GM06990 (cell line): ENCODE results near the gene ELL3.
A peak's percentile ranks its signal among the peaks of the same experiment; 100 is the strongest.
"Not testable (repeated sequence)": the region's sequence is repeated elsewhere in the genome, so short reads cannot be mapped to it uniquely, and the experiment has no call there.

Source experiments
- DNase-seq: peaks from one replicate; pipeline ENCODE4 v3.0.0-alpha.2; 2011; ENCODE audit not compliant: insufficient read length; ENCODE audit errors: extremely low read depth
- H3K27me3 ChIP-seq: replicated peaks from 2 replicates; pipeline ENCODE4 v1.6.0; 2011; ENCODE audit warnings: low read length; ENCODE audit not compliant: control insufficient read depth, insufficient read depth
- H3K36me3 ChIP-seq: 2 replicates; pipeline ENCODE4 v1.5.1; 2011; ENCODE audit warnings: low read length; ENCODE audit not compliant: control insufficient read depth, insufficient read depth
- H3K4me3 ChIP-seq: replicated peaks from 2 replicates; pipeline ENCODE4 v1.5.1; 2011; ENCODE audit warnings: low read depth, mild to moderate bottlenecking, control low read depth, low read length
- CTCF ChIP-seq: IDR thresholded peaks from 2 replicates; pipeline ENCODE4 v1.5.1; 2011; ENCODE audit warnings: low read length, control low read depth, mild to moderate bottlenecking, inconsistent platforms; ENCODE audit not compliant: insufficient read depth, poor library complexity, severe bottlenecking

The ELL3 gene, protein sequence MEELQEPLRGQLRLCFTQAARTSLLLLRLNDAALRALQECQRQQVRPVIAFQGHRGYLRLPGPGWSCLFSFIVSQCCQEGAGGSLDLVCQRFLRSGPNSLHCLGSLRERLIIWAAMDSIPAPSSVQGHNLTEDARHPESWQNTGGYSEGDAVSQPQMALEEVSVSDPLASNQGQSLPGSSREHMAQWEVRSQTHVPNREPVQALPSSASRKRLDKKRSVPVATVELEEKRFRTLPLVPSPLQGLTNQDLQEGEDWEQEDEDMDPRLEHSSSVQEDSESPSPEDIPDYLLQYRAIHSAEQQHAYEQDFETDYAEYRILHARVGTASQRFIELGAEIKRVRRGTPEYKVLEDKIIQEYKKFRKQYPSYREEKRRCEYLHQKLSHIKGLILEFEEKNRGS

GRCh38 chr15:43776718-43777266 is at the start of gene ELL3:
ELL3 (minus strand) TSS chr15:43776966; CDS start chr15:43776901, 65 bp downstream.
- TF ChIP-seq CTCF, result no peak
- Histone ChIP-seq H3K4me3 (peak within 1 kb of the TSS; percentile 71), H3K27me3 (no peaks in the 10 kb centered on the region), H3K36me3 (peaks cover 5% of the 10 kb centered on the region)
- peak; percentile 90 for DNase-seq

DNA sequence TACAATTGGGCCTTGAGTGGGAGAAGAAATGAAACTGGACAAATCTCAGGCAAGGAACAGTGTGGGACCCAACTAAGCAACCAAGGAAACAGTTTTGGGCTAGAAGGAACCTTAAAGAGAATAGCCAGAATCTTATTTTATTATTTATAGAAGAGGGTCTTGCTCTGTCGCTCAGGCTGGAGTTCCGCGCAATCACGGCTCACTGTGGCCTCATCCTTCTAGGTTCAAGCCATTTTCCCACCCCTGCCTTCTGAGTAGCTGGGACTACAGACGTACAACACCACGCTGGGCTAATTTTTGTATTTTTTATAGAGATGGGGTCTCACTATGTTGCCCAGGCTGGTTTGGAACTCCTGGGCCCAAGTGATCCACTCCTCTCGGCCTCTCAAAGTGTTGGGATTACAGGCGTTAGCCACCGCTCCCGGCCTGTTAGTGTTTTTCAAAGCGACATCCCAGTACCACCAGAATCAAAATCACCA is 49.3 kb upstream of the ELL3 start:
- TF ChIP-seq CTCF, result no peak
- no peaks in the 10 kb centered on the region for H3K27me3 ChIP-seq
- no peak for DNase-seq
- no peak overlapping the region for H3K4me3 ChIP-seq
- no peaks in the 10 kb centered on the region for H3K36me3 ChIP-seq

GRCh38 chr15:43825305-43825704 is 48.5 kb upstream of the ELL3 start:
- H3K27me3 ChIP-seq, H3K4me3 ChIP-seq, DNase-seq, H3K36me3 ChIP-seq: not testable (repeated sequence)

GRCh38 chr15:43824302-43825246 is 47.8 kb upstream of the ELL3 start, which contains the start of gene MFAP1:
MFAP1 (minus strand) TSS chr15:43824690; CDS start chr15:43824569, 121 bp downstream.
- TF ChIP-seq CTCF, result no peak
- Histone ChIP-seq H3K4me3 (peak within 1 kb of the TSS; percentile 83), H3K36me3 (no peaks in the 10 kb centered on the region), H3K27me3 (no peaks in the 10 kb centered on the region)
- DNase-seq, result peak; percentile 84

GRCh38 chr15:43821505-43821904 is 44.7 kb upstream of the ELL3 start:
- no peak for DNase-seq
- H3K4me3 ChIP-seq, result no peak overlapping the region

DNA sequence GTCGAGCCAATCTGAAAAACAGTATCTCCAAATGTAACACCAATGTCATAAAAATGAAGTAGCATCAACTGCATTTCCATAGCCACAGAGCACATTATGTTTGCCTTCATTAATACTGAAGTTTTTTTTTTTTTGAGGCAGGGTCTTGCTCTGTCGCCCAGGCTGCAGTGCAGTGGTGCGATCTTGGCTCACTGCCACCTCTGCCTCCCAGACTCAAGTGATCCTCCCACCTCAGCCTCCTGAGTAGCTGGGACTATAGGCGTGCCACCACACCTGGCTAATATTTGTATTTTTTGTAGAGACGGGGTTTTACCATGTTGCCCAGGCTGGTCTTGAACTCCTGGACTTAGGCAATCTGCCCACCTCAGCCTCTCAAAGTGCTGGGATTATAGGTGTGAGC is 38.3 kb upstream of the ELL3 start:
- H3K27me3 ChIP-seq, H3K4me3 ChIP-seq, DNase-seq: not testable (repeated sequence)
- H3K36me3 ChIP-seq, result peaks cover 17% of the 10 kb centered on the region

More at GRCh38 chr15:43821505-43821904, 44.7 kb upstream of the ELL3 start:
- H3K36me3 ChIP-seq, result peaks cover 4% of the 10 kb centered on the region
- no peaks in the 10 kb centered on the region for H3K27me3 ChIP-seq
- no peak for TF ChIP-seq CTCF
